ENCODE results near the gene FOXN3. TPM values are rescaled to one million over a fixed set of nuclear protein-coding genes. Genes with fewer than 3 reads are reported as not detected.

FOXN3 gene
- total and polyA plus RNA-seq, 2 donors (not counting 1 experiment from before 2014, with no cell fraction given), result 27.9 to 33.3 TPM

GRCh38 chr14:89284333-89285058 is 132.5 kb downstream of the FOXN3 start:
- Histone ChIP-seq H3K36me3 (ENCODE audit: control insufficient read depth, insufficient read depth, low read length) (no peaks in the 10 kb centered on the region), H4K20me1 (ENCODE audit: control insufficient read depth, extremely low read depth, insufficient read depth, low read length) (no peaks in the 10 kb centered on the region), H3K4me2 (ENCODE audit: extremely low read depth, insufficient read depth, low read length) (no peak overlapping the region), H3K27me3 (ENCODE audit: control insufficient read depth, insufficient read depth, low read length) (no peaks in the 10 kb centered on the region), H3K27ac (ENCODE audit: insufficient read depth, low read length) (no peak overlapping the region), H3K4me3 (replicated peaks in 1 of 4; ENCODE audit: control extremely low read depth in 1 of 4, insufficient read depth in 1 of 4, low read depth in 3 of 4, low read length in 4 of 4) (no peak overlapping the region), H2AFZ (ENCODE audit: low read length) (no peak overlapping the region), H3K9me3 (ENCODE audit: control insufficient read depth, insufficient read depth, low read depth, low read length) (no peaks in the 10 kb centered on the region), H3K4me1 (ENCODE audit: control insufficient read depth, extremely low read depth, insufficient read depth, low read length) (no peaks in the 10 kb centered on the region), H3K79me2 (ENCODE audit: control insufficient read depth, insufficient read depth, low read length) (no peaks in the 10 kb centered on the region), H3K9ac (ENCODE audit: insufficient read depth, low read length) (no peak overlapping the region)
- TF ChIP-seq EZH2 (IDR thresholded peaks at IDR 0.05; ENCODE audit: low read length, missing control alignments), result no peak
- TF ChIP-seq CTCF (conservative IDR thresholded peaks at IDR 0.05 in 1 of 2, IDR thresholded peaks at IDR 0.05 in 1 of 2; ENCODE audit: low read depth in 1 of 2, low read length in 2 of 2), result no peak
- peak; percentile 37 to 88 for DNase-seq (ENCODE audit: low read depth in 2 of 2)

GRCh38 chr14:89283327-89284060 is 133.5 kb downstream of the FOXN3 start:
- TF ChIP-seq EZH2 (IDR thresholded peaks at IDR 0.05; ENCODE audit: low read length, missing control alignments) (no peak), CTCF (conservative IDR thresholded peaks at IDR 0.05 in 1 of 2, IDR thresholded peaks at IDR 0.05 in 1 of 2; ENCODE audit: low read depth in 1 of 2, low read length in 2 of 2) (no peak)
- H3K79me2 ChIP-seq (ENCODE audit: control insufficient read depth, insufficient read depth, low read length), result no peaks in the 10 kb centered on the region
- no peak overlapping the region for H3K27ac ChIP-seq (ENCODE audit: insufficient read depth, low read length)
- no peaks in the 10 kb centered on the region for H3K4me1 ChIP-seq (ENCODE audit: control insufficient read depth, extremely low read depth, insufficient read depth, low read length)
- no peaks in the 10 kb centered on the region for H3K36me3 ChIP-seq (ENCODE audit: control insufficient read depth, insufficient read depth, low read length)
- H3K9me3 ChIP-seq (ENCODE audit: control insufficient read depth, insufficient read depth, low read depth, low read length), result no peaks in the 10 kb centered on the region
- no peak overlapping the region for H3K9ac ChIP-seq (ENCODE audit: insufficient read depth, low read length)
- H3K4me2 ChIP-seq (ENCODE audit: extremely low read depth, insufficient read depth, low read length), result no peak overlapping the region
- H3K27me3 ChIP-seq (ENCODE audit: control insufficient read depth, insufficient read depth, low read length), result no peaks in the 10 kb centered on the region
- DNase-seq (ENCODE audit: low read depth in 2 of 2), result no peak
- no peaks in the 10 kb centered on the region for H4K20me1 ChIP-seq (ENCODE audit: control insufficient read depth, extremely low read depth, insufficient read depth, low read length)
- no peak overlapping the region for H3K4me3 ChIP-seq (replicated peaks in 1 of 4; ENCODE audit: control extremely low read depth in 1 of 4, insufficient read depth in 1 of 4, low read depth in 3 of 4, low read length in 4 of 4)
- H2AFZ ChIP-seq (ENCODE audit: low read length), result no peak overlapping the region

DNA sequence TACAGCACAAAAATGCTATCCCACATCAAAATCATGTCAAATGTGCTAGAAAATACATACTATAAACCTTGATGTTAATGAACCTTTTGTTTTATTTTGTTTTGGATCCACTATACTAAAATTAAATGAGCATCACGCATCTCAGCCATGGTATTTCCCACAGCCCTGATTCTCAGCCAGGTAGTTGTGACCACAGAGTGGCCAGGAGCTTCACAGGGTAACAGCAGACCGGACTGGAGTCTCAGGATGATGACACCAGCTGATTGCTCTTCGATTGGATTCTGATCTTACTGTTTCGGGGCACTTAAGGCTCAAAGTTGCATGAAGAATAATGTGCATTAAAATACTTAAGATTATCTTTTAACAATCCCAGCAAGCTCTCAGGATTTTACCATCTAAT is 134.8 kb downstream of the FOXN3 start:
- Histone ChIP-seq H3K27me3 (ENCODE audit: control insufficient read depth, insufficient read depth, low read length) (no peaks in the 10 kb centered on the region), H4K20me1 (ENCODE audit: control insufficient read depth, extremely low read depth, insufficient read depth, low read length) (no peaks in the 10 kb centered on the region)
- TF ChIP-seq EZH2 (IDR thresholded peaks at IDR 0.05; ENCODE audit: low read length, missing control alignments) (no peak), CTCF (conservative IDR thresholded peaks at IDR 0.05 in 1 of 2, IDR thresholded peaks at IDR 0.05 in 1 of 2; ENCODE audit: low read depth in 1 of 2, low read length in 2 of 2) (no peak)

More for the DNA sequence above, 134.8 kb downstream of the FOXN3 start:
- Histone ChIP-seq H3K4me1 (ENCODE audit: control insufficient read depth, extremely low read depth, insufficient read depth, low read length) (no peaks in the 10 kb centered on the region), H3K4me3 (replicated peaks in 1 of 4; ENCODE audit: control extremely low read depth in 1 of 4, insufficient read depth in 1 of 4, low read depth in 3 of 4, low read length in 4 of 4) (no peak overlapping the region), H2AFZ (ENCODE audit: low read length) (no peak overlapping the region), H3K79me2 (ENCODE audit: control insufficient read depth, insufficient read depth, low read length) (no peaks in the 10 kb centered on the region), H3K36me3 (ENCODE audit: control insufficient read depth, insufficient read depth, low read length) (no peaks in the 10 kb centered on the region), H3K4me2 (ENCODE audit: extremely low read depth, insufficient read depth, low read length) (no peak overlapping the region), H3K9ac (ENCODE audit: insufficient read depth, low read length) (no peak overlapping the region), H3K9me3 (ENCODE audit: control insufficient read depth, insufficient read depth, low read depth, low read length) (no peaks in the 10 kb centered on the region), H3K27ac (ENCODE audit: insufficient read depth, low read length) (no peak overlapping the region)
- DNase-seq (ENCODE audit: low read depth in 2 of 2), result no peak
